Ovary (tissue), 3 donors: ENCODE results near the gene MSI2.

Source experiments
- EP300 ChIP-seq: sonication (generic); formaldehyde crosslinking; IDR thresholded peaks from one replicate; pipeline ENCODE4 v1.6.1; 2017; ENCODE audit warnings: antibody characterized with exemption
- POLR2A ChIP-seq: fragments of 450-650 bp; IDR thresholded peaks from one replicate; pipeline ENCODE4 v1.6.1; 2017; ENCODE audit warnings: antibody characterized with exemption, mild to moderate bottlenecking, moderate library complexity
- TF ChIP-seq, protein P1 (sequence below), 3 donors: fragments of 450-650 bp in 2 of 3; fragments of 200-600 bp in 1 of 3; IDR thresholded peaks; one replicate each; pipeline versions ENCODE4 v1.5.1 to v1.8.0; 2016 to 2022; ENCODE audit warnings: antibody characterized with exemption in 3 of 3, mild to moderate bottlenecking in 1 of 3
- donor health status: DM: no; HTN: no; CAD: no.

DNA sequence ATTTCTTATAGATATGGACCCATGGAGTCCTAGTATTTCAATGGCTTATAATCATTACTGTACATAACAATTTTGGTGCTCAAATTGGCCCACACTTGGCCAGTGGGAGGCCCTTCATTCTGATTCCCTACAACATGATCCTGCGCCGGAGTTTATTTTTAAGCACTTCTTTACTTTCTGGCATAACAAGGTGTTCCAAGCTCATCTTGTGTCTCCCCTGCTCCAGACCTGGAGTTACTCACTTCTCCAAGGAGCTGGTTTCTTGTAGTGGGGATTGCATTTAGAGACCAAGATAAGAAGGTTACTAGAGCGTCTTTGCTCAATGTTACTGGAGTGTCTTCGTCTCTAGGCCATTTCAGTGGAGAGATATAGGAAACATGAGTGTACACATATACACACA is 87.9 kb downstream of the MSI2 start:
- TF ChIP-seq, protein P1, sequence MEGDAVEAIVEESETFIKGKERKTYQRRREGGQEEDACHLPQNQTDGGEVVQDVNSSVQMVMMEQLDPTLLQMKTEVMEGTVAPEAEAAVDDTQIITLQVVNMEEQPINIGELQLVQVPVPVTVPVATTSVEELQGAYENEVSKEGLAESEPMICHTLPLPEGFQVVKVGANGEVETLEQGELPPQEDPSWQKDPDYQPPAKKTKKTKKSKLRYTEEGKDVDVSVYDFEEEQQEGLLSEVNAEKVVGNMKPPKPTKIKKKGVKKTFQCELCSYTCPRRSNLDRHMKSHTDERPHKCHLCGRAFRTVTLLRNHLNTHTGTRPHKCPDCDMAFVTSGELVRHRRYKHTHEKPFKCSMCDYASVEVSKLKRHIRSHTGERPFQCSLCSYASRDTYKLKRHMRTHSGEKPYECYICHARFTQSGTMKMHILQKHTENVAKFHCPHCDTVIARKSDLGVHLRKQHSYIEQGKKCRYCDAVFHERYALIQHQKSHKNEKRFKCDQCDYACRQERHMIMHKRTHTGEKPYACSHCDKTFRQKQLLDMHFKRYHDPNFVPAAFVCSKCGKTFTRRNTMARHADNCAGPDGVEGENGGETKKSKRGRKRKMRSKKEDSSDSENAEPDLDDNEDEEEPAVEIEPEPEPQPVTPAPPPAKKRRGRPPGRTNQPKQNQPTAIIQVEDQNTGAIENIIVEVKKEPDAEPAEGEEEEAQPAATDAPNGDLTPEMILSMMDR (IDR thresholded peaks at IDR 0.05): no peak
- TF ChIP-seq POLR2A (no peak), EP300 (no peak)
